Measurements from ENCODE around the gene CCDC86.
A peak's percentile ranks its signal among the peaks of the same experiment; 100 is the strongest.

The CCDC86 gene

DNA sequence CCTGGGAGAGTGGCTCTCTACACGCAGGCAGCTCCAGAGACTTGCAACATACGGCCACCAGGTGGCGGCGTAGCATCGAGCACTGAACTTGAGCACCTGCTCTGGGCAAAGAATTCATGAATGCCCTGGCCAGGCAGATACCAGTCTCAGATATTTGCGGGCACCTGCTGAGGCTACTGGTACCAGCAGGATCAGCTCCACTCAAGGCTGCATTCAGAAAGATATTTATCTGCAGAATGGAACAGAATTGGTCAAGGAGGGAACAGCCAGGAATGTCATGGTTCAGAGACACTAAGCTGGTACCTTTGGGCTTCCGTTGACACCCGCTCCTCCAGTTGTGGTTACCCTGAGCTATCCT is 10.8 kb upstream of the CCDC86 start:
- peak; percentile 74 for DNase-seq (ENCODE audit: low read depth, low spot score)

DNA sequence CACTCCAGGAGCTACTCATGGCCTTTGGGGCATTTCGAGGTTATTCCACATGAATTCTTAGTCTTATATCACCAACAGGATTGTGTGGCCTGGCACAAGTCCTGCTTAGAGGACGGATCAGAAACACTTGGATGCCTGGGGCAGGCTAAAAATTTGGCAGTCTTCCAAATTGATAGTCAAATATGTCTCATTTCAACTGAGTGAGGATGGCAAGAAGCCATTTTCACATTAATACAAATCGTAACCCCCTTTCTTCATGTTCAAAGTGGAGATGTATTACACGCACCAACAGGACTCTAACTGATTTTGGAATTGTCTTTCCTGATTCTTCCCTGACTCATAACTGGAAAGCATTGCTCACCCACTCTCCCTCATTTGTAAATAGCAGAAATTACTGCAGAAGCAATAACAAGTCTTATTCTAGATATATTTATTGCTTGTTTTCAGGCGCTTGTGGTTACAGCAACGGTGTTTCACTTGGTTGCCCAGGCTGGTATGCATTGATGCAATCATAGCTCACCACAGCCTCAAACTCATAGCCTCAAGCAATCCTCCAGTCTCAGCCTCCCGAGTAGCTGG is 10.3 kb upstream of the CCDC86 start:
- no peak for DNase-seq (ENCODE audit: low read depth, low spot score)

DNA sequence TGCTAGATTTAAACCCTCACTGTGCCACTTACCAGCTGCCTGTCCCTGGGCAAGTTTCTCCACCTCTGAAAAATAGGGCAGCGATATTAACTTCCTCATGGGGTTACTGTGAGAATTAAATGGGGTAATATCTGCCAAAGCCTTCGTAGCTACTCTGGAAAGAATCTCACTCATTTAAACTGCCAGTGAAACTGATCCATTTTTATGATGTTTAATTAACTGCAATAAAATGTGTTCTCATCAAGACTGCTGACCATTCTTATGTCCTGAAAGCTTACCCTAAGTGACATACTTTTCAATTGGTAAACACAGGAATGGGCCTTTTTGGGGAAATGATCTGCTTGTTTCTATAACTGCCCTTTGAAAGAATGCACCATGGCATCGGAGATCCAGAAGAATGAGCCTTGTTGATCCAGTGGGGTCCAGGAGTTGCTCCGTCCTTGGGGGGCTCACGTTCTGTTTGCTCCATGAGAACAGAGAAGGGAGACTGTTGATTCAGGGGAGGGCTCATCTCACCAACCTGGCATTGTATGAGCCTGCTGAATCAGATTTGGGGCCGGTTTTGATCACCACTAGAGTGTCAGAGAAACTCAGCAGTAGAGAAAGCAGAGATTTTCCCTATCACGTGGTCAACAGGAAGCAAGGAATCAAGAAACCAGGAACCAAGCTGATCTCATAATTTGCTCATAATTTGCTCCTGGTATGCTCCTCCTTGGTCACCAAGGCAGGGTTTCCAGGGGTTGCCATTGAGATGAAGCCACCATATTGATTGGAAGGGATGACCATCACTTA is 7.0 kb upstream of the CCDC86 start:
- DNase-seq (ENCODE audit: low read depth, low spot score) = no peak

DNA sequence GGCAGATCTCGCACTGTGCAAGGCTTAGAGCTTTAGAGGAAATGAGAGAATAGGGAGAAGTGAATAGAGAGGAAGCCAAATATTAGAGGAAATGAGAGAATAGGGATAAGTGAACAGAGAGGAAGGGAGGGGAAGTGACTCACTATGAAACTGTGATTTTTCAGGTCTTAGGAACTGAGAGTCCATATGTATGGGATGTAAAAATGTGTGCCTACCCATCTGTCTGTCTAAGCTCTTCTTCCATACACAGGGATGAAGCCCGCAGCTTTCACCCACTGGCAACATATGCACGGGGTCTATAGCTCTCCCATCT is 6.4 kb upstream of the CCDC86 start:
- no peak for DNase-seq (ENCODE audit: low read depth, low spot score)

DNA sequence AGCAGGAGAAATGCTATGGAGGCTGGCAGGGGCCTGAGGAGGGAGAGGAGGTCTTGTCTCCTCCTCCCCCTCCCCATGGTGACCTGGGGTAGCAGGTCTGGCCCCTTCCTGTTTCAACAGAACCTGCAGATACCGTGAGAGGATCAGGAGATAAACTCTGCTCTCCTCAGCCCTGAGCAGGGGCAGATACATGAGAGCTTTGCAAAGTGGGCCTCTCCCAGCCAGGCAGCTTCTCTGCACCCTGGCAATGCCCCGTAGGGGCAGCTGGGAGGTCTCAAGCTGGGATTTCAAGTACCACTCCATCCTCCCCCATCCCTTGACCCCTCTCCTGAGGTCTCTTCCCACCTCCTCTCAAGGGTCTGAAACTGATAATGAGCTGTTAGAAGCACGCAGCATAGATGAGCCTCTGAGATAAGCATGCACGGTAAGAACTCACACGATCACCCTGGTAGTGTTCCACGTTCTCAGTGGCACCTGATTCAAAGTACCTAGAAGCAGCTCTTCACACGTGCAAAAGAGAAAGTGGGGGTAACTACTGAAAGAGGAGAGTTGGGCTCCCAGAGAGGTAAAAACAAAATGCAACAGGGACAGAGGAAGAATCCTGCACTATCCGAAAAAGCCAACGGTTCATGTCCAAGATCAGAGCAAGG is 4.9 kb upstream of the CCDC86 start:
- DNase-seq (ENCODE audit: low read depth, low spot score) = no peak

DNA sequence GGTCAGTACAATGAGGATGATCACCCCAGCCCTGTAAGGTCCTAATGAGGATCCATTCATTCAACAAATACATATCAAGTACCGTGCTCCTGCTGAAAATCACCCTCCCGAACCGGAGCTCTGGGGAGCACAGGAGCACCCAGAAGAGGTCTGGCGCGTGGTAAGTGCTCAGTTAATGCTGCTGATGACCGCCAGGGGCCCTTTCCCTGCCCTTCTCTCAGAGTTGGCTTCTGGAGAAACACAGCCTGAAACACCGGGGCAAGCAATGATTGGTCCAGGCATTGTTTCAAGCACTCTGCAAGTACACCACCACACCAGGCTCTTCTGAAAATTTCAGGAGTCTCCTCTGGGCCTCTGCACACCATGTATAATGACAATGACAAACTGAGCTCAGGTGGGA is 3.8 kb upstream of the CCDC86 start:
- peak; percentile 44 for DNase-seq (ENCODE audit: low read depth, low spot score)

DNA sequence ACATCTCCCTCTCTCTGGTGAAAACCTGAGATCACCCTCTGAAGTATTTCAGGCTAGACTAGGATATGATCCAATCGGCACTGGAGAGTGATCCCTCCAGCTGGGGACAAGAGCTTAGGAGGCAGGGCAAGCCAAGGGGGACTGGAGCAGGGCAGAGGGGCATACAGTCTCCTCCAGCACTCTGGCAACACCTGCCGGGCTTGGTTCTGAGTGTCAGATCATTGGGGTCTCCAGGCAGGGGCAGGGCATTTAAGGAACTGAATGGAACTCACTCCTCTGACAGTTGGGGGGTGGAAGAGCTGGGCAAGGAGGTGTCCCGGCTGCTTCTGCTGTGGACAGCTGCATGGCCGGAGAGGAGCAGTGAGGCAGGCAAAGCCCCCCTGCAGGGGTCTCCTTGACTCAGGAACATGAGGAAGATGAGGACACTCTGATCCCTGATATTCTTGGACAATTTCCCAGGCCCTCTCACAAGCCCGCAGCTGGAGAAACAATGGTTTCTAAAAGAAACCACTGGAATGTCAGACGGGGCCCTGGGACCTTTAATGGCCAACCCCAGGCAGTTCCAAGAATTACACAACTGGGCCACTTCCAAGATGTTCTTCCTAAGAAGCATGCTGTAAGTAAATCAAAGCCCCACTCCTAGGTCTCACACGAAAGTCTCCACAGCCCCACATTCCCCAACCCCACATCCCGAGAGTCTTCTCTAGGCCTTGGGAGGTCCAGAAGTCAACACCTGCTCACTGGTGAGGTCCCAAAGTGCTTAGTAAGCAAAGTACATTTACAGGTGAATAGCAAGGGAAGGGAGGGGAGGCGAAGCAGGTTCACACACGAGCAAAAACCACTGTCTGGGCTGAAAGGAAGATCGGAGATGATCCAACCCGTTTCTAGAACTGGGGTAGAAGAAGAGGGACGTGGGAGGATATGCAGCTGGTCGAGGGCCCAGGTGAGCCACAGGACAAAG is 1.2 kb upstream of the CCDC86 start:
- DNase-seq (ENCODE audit: low read depth, low spot score) = no peak

DNA sequence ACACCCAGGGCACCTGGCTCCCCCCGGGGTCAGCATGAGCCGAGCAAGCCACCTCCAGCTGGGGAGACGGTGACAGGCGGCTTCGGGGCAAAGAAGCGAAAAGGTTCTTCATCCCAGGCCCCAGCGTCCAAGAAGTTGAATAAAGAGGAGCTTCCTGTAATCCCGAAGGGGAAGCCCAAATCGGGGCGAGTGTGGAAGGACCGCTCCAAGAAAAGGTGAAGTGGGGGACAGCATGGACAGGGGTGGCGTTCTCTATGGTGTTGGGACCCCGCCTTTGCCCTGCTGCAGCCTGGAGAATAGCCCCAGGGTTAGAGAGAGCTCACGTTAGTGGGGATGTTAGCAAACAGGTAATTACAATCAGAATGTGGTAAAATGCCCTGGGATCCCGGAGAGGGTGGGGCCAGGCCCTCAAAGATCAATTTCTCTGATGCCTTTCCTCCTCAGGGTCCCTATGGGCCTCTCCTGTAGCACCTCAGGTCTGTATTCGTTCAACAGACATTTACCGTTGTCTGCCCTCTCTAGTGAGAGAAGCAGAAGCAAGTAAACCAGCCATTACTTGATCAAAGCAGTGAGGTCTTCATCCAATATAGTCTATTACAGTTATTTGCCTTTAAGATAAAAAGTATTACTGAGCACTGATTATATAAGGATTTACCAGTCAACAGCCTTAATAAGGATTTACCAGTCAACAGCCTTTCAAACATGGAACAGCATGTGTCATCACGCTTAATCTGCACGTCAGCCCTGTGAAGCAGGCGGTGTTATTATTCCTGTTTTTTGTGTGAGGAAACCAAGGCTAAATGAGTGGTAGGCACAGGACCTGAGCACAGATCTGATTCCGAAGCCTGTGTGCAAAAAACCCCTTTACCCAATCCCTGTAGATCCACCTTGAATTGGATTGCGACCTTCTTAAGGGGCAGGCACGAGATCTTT is 1.0 kb downstream of the CCDC86 start:
- no peak for DNase-seq (ENCODE audit: low read depth, low spot score)

DNA sequence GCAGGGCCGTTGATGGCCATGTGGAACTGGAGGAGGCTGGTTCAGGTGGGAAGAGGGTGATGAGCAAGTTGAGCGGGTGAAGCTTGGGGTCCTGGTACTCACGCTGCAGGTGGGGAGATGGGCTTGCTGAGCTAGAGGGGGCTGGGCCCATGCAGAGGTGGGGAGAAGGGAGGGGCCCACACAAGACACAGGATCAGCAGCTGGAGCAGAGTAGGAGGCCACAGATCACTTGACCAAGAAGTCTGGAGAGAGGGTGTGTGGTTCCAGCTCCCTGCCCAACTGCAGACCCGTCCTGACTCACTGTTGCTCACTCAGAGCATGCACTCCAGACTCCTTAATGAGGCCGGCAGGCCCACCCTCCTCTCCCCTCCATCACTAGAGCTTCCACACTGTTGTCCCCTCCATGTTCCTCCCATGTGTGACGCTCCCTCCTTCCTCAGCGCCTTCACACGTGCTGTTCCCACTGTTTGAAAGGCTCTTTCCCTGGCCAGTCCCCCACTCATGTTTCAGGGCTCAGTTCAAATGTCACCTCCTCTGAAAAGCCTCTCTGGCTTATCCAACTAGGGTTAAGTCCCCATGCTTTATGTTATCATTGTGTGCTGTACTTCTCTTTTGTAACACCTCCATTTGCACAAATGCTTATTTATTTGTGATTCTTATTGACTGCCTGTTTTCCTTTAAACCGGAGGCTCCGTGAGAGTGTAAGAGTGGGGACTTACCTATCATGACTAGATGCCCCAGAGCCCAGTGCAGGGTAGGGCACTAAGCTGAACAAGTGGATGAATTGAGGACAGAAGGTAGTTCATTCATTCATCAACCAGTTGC is 2.3 kb downstream of the CCDC86 start:
- no peak for DNase-seq (ENCODE audit: low read depth, low spot score)

DNA sequence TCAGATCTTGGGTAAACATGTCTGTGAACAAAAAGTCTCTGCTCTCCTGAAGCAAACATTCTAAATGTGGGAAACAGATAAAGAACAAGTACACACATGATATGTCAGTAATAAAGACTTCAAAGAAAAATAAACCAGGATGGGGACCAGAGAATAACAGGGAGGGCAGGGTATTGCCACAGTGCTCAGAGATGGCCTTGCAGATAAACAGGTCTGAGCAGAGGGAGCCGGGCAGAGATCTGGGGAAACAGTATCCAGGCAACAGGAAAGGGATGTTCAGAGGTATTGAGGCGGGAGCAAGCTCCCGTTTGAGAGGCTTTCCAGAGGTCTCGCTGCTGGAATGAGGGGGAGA is 2.9 kb downstream of the CCDC86 start:
- no peak for DNase-seq (ENCODE audit: low read depth, low spot score)

DNA sequence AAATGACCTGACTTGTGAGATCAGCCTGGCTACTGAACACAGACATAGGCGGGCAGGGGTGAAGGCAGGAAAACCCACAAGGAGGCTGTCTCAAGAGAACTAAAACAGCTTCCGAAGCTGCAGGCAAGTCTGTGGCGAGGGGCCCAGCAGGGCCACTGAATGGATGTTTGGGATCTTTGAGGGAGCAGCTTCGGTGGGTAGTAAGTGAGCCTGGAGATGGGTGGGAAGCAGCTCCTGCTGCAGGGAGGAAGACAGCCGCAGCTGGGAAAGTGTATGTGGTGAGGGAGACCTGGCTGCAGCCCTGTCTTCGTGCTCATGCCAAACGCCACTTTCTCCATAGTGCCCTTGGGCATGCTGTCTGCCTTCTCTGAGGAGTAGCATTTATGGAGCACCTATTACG is 3.4 kb downstream of the CCDC86 start:
- DNase-seq (ENCODE audit: low read depth, low spot score) = no peak

DNA sequence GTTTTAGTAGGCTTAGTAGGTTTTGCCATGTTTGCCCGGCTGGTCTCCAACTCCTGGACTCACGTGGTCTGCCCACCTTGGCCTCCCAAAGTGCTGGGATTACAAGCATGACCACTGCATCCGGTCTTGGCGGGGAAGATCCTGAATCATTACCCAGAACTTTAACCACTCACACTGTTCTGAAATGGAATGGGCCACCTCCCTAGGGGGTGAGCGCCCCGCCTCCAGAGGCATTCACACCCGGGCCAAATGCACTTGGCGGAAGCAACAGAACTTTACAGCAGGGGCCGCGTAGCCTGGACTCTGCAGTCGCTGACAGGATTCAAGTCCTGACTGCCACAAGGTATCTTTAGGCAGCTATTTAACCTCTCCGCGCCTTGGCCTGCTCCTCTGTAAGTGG is 5.4 kb downstream of the CCDC86 start:
- no peak for DNase-seq (ENCODE audit: low read depth, low spot score)

DNA sequence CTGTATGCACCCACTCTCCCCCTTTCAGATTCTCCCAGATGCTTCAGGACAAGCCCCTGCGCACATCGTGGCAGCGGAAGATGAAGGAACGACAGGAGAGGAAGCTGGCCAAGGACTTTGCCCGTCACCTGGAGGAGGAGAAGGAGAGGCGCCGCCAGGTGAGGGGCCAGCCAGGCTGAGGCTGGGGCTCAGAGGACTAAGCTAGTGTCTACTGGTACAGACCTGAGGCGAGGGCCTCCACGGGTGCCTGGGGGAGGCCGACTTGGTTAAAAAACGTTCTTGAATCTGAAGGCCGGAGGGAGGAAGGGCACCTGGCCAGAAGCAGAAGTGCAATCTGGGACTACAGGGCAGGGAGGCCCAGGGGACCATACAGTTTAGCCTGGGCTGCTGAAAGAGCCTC is 6.0 kb downstream of the CCDC86 start:
- DNase-seq (ENCODE audit: low read depth, low spot score) = no peak

DNA sequence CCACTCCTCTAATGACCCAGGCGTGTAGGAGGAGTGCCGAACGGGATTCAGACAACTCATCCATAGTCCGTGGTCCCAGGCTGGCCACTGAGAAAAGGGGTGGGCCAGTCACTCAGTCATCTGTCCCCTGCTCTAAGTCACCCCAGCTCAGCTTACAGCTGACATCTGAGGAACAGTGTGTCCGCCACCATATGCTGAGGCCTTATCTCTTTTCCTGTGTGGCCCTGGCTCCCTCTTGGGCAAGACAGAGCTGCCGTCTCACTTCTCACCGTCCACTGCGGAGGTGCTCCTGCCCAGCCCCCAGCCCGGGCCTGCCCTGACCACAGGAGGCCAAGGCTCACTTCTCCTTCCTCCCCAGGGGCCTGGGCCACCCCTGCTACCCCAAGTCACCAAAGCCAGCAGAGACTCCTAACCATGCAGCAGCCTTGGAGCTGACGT is 6.8 kb downstream of the CCDC86 start:
- no peak for DNase-seq (ENCODE audit: low read depth, low spot score)

DNA sequence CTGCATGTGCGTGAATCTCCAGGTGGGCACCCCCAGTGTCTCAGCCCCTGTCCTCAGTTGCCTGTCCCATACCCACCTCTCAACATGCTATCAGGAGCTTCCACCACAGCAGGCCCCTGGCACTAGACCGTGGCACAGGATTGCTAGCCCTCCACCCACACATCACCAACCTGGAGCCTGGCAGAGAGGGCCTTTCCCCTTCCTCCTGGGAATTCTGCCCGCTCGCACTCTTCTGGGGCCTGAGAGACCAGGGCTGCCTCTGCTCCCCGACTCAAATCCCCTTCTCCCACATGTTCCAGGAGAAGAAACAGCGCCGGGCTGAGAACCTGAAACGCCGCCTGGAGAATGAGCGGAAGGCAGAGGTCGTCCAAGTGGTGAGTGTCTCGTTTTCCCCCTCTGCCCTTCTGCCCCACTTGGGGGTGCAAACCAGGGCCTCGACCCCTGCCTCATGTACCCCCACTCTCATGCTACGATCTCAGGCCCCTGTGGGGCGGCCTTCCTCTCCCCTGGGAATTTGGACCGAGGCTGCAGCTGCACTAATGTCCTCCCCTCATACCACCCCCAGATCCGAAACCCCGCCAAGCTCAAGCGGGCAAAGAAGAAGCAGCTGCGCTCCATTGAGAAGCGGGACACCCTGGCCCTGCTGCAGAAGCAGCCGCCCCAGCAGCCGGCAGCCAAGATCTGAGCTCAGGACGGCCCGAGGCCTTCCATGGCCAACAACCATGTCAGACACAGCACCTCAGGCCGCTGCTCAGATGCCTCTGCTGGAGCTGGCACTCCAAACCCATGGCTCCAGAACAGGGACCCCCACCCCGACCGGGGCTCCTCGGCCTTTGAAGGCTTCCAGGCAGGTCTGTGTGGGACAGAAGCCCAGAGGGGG is 8.0 kb downstream of the CCDC86 start:
- no peak for DNase-seq (ENCODE audit: low read depth, low spot score)

DNA sequence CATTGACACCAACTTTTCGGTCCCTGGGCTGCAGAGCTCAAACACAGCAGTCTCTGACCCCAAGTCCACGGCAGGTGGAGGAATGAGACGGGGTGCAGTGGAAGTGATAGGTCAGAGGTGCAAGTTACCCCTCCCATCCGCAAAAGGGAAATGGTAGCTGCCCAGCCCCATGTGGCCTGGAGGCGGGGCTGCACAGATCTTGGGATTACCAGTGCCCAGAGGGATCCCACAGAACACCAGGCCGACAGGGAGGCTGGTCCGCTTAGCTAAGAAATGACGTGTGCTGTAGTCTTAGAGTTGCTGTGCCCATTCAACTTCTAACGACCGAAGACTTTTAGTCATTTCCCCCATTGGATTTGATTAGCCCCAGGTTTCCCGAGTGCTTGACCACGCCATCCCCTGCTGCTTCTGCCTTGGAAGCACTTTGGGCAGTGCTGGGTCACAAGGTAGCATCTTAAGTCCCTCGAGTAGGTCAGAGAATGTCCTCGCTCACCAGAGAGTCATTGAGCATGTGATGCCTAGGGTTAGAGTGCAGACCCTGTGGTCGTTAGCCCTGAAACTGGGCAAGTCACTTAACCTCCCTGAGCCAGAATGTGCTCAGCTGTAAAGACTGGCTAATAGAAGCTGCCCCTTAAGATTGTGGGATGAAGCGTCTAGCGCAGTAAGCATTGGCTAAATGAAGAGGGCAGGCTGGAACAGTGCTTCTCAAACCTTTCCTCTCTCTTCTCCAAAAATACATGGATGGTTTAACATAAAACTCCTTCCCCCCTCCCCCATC is 9.6 kb downstream of the CCDC86 start:
- DNase-seq (ENCODE audit: low read depth, low spot score) = no peak

DNA sequence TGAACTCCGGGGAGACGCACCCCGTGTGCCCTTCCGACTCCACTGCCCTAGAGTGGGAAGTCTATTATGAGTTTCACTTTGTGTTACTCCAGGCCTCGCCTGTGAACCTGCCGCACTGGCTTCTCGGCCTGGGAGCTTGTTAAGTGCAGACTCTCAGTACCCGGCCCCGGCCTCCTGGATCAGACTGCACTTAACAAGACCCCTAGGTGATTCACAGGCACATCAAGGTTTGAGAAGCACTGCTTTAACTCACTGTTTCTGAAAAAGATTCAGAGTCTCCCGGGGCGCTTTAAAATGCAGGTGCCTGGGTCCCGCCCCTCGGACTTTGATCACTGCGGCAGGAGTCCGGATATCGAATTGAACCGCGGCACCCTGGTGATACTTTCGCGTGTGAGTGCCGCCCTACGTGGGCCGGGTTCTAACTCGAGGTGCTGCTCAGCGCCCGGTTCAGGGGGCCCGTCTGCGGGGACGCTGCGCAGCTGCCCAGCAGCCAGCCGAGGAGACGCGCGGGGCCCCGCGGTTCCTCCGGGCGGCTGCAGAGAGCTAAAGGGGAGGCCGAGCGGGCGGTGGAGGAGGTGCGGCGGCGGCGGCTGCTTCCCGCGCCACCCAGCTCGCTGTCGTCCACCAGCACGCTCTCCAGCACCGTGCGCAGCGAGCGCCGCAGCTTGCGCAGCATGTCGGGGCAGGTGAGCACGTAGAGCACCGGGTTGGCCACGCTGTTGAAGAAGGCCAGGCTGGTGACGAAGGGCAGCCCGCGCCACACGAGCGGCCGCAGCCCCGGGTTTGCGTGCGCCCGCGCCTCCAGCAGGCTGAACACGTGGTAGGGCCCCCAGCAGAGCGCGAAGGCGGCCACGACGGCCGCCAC is 10.4 kb downstream of the CCDC86 start:
- DNase-seq (ENCODE audit: low read depth, low spot score) = peak; percentile 81

All from ELF-1 (cell line).